GM18499 (cell line): Measurements from ENCODE around the gene IQCK.

Experiments
- ATAC-seq: cut with Tn5 transposase; IDR thresholded peaks from one replicate; pipeline ENCODE4 v1.9.1; 2021; ENCODE audit warnings: moderate number of reproducible peaks; ENCODE audit not compliant: insufficient read depth, unreplicated experiment

IQCK gene

GRCh38 chr16:19853132-19853741, 135.2 kb downstream of the IQCK start:
- no peak for ATAC-seq

GRCh38 chr16:19853742-19854542, 135.9 kb downstream of the IQCK start:
- ATAC-seq, result no peak

GRCh38 chr16:19854543-19854876, 136.4 kb downstream of the IQCK start:
- no peak for ATAC-seq

- ATAC-seq, result no peak
Measured at GRCh38 chr16:19856120-19856519, 138.0 kb downstream of the IQCK start.

- no peak for ATAC-seq
Measured at GRCh38 chr16:19857593-19858339, 139.7 kb downstream of the IQCK start.

- ATAC-seq, result no peak
Measured at GRCh38 chr16:19858340-19859018, 140.4 kb downstream of the IQCK start.

- no peak for ATAC-seq
Measured at GRCh38 chr16:19859166-19859565, 141.1 kb downstream of the IQCK start.

GRCh38 chr16:19859603-19860002, 141.5 kb downstream of the IQCK start:
- ATAC-seq, result no peak

- ATAC-seq, result no peak
Measured at GRCh38 chr16:19860166-19861041, 142.3 kb downstream of the IQCK start.

GRCh38 chr16:19861133-19861532, 143.1 kb downstream of the IQCK start:
- ATAC-seq, result no peak

GRCh38 chr16:19861811-19862327, 143.8 kb downstream of the IQCK start:
- no peak for ATAC-seq

GRCh38 chr16:19863990-19864389, 145.9 kb downstream of the IQCK start:
- ATAC-seq, result no peak

GRCh38 chr16:19864566-19864965, 146.5 kb downstream of the IQCK start:
- no peak for ATAC-seq

GRCh38 chr16:19868421-19868820, 150.3 kb downstream of the IQCK start:
- ATAC-seq, result no peak

- no peak for ATAC-seq
Measured at GRCh38 chr16:19871721-19872120, 153.7 kb downstream of the IQCK start.

GRCh38 chr16:19872179-19872863, 154.2 kb downstream of the IQCK start:
- no peak for ATAC-seq

GRCh38 chr16:19872935-19873334, 154.9 kb downstream of the IQCK start:
- ATAC-seq, result no peak

GRCh38 chr16:19874026-19874425, 156.0 kb downstream of the IQCK start:
- no peak for ATAC-seq
